Small intestine (tissue), 7 donors: ENCODE data around the gene GINS2. TPM values are rescaled to one million over a fixed set of nuclear protein-coding genes. Genes with fewer than 3 reads are reported as not detected.

ENCODE experiments used
- DNase-seq, 2 donors: peaks; one replicate each; pipeline versions ENCODE4 v3.0.0 to v3.0.0-alpha.2; 2013
- FAIRE-seq: peaks from 2 replicates; lab custom pipeline; 2012; peaks lifted over from hg19 to GRCh38; lab: Jason Lieb, UNC
- H3K27ac ChIP-seq, 3 donors: one replicate each; pipeline ENCODE4 v1.5.1; 2013; ENCODE audit warnings: low read length in 2 of 3, mild to moderate bottlenecking in 2 of 3, control low read depth in 1 of 3, inconsistent platforms in 1 of 3, low read depth in 1 of 3, moderate library complexity in 1 of 3
- H3K27me3 ChIP-seq, 3 donors: one replicate each; pipeline ENCODE4 v1.6.1; 2013; ENCODE audit warnings: low read length in 3 of 3, inconsistent platforms in 1 of 3; ENCODE audit not compliant: control insufficient read depth in 3 of 3, insufficient read depth in 3 of 3
- H3K36me3 ChIP-seq, 3 donors: one replicate each; pipeline ENCODE4 v1.6.1; 2013; ENCODE audit warnings: low read length in 3 of 3, inconsistent platforms in 1 of 3, low read depth in 1 of 3, mild to moderate bottlenecking in 1 of 3, moderate library complexity in 1 of 3; ENCODE audit not compliant: control insufficient read depth in 3 of 3, insufficient read depth in 2 of 3
- H3K4me1 ChIP-seq, 3 donors: one replicate each; pipeline ENCODE4 v1.6.1; 2013; ENCODE audit warnings: low read length in 2 of 3, inconsistent platforms in 1 of 3, low read depth in 1 of 3, mild to moderate bottlenecking in 1 of 3, moderate library complexity in 1 of 3; ENCODE audit not compliant: control insufficient read depth in 3 of 3, insufficient read depth in 2 of 3
- H3K4me3 ChIP-seq, 3 donors: one replicate each; pipeline ENCODE4 v1.5.1; 2013; ENCODE audit warnings: low read length in 3 of 3, control low read depth in 1 of 3, inconsistent platforms in 1 of 3, low read depth in 1 of 3, mild to moderate bottlenecking in 1 of 3, moderate library complexity in 1 of 3
- H3K9me3 ChIP-seq, 2 donors: one replicate each; pipeline ENCODE4 v1.6.1; 2013; ENCODE audit warnings: low read depth in 1 of 2, low read length in 1 of 2; ENCODE audit not compliant: control insufficient read depth in 2 of 2, insufficient read depth in 1 of 2
- WGBS, 3 donors: extraction: QIAGEN DNeasy Blood & Tissue Kit; methylation state at CpG; one replicate each; pipeline ENCODE4 v1.1.7; 2013; 5-methylcytosine and 5-hydroxymethylcytosine counted together
- polyA plus RNA-seq, 4 donors: library from polyadenylated mRNA; stranded (reverse) in 3 of 4; unstranded in 1 of 4; fragments of 200-250 nt in 3 of 4; fragments of 120-200 nt in 1 of 4; gene quantifications; one replicate each; pipeline versions ENCODE4 v1.2.1 to v1.2.3, GENCODE V29; 2013
- donor health status: healthy with polysubstance abuse.
- donor health status: control.
- donor health status: control.
- donor health status: Bipolar disorder and iron deficiency.
- donor health status: healthy.

Gene GINS2
- polyA plus RNA-seq, 4 donors = 2.0 to 11.2 (median 6.4) TPM

DNA sequence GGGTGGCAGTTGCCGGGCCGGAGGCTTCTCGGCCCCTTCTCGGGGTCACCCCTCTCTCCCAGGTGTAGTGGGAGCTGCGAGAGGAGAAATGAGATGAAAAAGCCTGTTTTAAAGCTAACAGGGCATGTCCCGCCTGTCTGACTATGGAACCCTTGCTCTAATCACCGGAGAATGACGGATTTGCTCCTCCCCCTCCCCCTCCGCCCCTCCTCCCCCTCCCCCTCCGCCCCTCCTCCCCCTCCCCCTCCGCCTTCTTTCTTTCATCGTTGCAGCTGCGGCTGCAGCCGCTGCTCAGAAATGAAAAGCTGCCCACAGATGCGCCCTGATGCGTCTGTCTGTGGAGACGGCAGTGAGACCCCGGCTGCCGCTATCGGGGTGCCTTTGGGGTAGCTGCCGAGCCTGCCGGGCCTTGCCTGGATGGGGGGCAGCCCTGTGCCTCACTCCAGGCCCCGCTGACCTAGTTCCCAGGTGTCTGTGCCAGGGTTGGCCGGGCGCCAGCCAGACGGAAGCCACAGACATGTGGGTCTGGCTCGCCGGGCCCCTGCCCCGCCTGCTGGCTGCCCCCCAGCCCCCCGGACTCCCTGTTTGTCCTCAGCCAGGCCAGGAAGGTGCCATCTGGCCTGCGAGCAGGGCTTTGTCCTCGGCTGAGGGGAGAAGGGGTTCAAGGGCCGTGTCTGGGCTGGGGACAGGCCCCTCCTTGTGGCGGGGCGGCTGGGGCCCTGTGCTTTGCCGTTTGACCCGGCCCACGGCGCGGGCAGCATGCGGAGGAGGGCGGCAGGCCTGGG is 37.7 kb downstream of the GINS2 start:
- no peak for DNase-seq
- FAIRE-seq = no peak
- Histone ChIP-seq H3K27me3 (no peaks in the 10 kb centered on the region), H3K27ac (no peak overlapping the region), H3K4me1 (peaks cover 0 to 26% (median 6%) of the 10 kb centered on the region in 3 donors), H3K4me3 (no peak overlapping the region), H3K9me3 (no peaks in the 10 kb centered on the region), H3K36me3 (peaks cover 0 to 97% (median 13%) of the 10 kb centered on the region in 3 donors)
- 41 to 56% (median 51%) methylated on average over 24 to 39 of the region's 42 CpGs for WGBS, 3 donors

DNA sequence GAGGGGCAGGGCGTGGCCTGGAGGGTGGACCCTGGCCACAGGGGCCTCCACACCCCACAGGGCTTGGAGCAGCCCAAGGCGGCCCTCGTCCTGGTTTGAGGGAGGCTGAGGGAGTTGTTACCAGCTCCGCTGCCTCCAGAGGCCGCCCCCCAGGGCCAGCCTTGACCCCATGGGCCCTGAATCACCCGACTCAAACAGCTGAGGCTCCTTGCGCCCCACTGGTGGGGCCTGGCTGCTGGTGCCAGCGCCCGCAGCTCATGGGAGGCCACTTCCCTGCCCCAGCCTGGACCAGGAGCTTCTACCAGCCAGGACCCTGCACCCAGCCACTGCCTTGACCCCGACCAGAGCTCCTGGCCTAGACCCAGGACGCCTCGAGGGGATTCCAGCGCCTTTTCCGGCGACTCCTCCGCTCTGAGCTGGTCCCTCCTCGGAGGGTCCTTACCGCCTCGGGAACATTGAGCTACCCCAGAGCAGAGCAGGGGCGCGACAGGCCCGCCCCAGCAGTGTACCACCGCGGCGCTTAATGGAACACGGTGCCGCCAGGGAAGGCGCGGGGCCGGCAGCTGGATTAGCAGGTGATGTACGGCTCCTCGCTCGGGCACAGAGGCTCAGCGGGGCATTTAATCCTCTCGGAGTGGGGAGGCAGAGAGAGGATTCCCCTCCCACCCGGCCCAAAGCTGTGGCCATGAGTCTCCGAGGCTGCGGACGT is 38.5 kb downstream of the GINS2 start:
- FAIRE-seq (no peak), DNase-seq (no peak)
- Histone ChIP-seq H3K9me3 (no peaks in the 10 kb centered on the region), H3K27me3 (no peaks in the 10 kb centered on the region), H3K36me3 (peaks cover 0 to 94% (median 8%) of the 10 kb centered on the region in 3 donors), H3K4me3 (no peak overlapping the region), H3K4me1 (peaks cover 0 to 28% (median 6%) of the 10 kb centered on the region in 3 donors), H3K27ac (no peak overlapping the region)
- 92 to 95% (median 92%) methylated on average over 35 to 39 of the region's 39 CpGs for WGBS, 3 donors

DNA sequence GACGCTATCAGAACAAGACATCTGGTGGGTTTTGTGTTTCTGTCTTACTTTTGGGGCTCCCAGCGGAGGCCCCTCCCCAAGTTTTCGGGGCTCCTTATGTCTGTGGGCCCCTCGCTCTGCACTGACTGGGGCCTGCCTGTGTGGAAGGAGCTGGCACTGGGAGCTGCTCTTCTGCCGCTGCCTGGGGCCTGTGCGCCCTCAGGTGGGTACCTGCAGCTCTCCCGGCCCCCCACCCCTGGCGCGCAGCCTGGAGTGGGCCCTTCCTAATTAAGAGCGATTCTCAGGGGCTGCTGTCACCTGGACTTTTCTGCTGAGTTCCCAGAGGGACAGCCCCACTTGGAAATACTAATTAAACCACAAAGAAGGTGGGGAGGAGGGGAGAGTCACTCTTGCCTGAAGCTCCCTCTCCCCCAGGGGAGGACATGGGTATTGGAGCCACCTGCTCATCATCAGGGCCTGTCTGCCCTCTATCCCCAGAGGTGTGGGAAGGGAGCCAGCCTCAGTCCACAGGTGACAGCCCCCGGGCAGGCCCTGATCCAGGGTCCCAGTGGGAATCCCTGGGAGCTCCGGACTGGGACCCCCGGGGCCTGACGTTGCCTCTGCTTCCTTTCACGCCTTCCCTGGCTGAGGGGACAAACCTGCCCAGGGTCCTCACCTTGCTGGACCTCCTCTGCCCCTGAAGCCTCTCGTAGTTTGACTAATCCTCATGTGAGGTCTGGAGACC is 39.2 kb downstream of the GINS2 start:
- no peak for DNase-seq
- Histone ChIP-seq H3K9me3 (no peaks in the 10 kb centered on the region), H3K4me3 (no peak overlapping the region), H3K4me1 (peaks cover 4 to 35% (median 6%) of the 10 kb centered on the region in 3 donors), H3K27ac (no peak overlapping the region), H3K27me3 (no peaks in the 10 kb centered on the region), H3K36me3 (peaks cover 0 to 92% (median 8%) of the 10 kb centered on the region in 3 donors)
- no peak for FAIRE-seq
- 79 to 86% (median 83%) methylated on average over 16 of the region's 16 CpGs for WGBS, 3 donors

DNA sequence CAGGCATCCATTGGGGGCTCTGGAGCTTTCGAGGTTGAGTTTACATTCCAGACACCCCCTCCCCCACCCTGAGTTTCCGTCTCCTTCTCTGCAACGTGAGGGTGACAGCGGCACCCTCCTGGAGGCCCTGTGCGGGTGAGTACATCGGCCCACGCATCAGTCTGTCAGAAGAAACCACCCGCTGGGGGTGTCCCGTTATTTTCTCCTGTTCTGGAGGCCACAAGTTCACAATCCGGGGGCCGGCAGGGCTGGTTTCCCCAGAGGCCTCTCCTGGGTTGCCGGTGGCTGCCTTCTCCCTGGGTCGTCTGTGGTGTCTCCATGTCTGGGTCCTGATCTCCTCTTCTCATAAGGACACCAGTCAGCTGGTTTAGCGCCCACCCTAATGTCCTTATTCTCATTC is 39.9 kb downstream of the GINS2 start:
- Histone ChIP-seq H3K36me3 (peaks cover 0 to 92% (median 4%) of the 10 kb centered on the region in 3 donors), H3K27ac (no peak overlapping the region), H3K4me1 (peaks cover 4 to 40% (median 7%) of the 10 kb centered on the region in 3 donors), H3K4me3 (no peak overlapping the region), H3K9me3 (no peaks in the 10 kb centered on the region), H3K27me3 (no peaks in the 10 kb centered on the region)
- DNase-seq = no peak
- FAIRE-seq = no peak
- 79 to 83% (median 80%) methylated on average over 14 of the region's 14 CpGs for WGBS, 3 donors

DNA sequence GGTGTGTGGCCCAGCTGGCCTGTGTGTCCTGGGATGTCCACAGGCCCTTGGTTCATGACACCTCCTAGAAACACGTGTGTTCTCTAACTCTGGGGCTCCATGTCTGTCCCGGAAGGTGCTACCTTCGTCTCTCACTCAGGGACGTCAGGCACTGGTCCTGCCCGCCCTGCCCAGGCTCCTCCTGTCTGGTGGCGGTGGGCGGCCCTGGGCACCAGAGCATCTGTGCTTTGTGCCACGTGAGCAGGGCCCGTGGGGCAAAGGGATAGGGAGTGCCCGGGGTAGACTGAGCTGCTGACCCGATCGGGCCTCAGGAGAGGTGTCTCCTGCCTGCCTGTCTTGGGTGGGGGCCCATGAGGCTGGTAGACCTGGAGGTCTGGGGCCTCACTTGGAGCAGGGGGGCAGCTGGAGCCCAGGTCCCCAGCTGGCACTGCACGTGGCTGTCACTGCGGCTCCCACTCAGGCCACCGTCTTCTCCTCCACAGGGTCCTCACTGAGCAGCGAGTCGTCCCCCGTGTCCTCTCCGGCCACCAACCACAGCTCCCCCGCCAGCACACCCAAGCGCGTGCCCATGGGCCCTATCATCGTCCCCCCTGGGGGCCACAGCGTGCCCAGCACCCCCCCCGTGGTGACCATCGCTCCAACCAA is 40.6 kb downstream of the GINS2 start:
- Histone ChIP-seq H3K4me3 (no peak overlapping the region), H3K27ac (no peak overlapping the region), H3K4me1 (peaks cover 4 to 37% (median 12%) of the 10 kb centered on the region in 3 donors), H3K36me3 (peaks cover 0 to 92% (median 4%) of the 10 kb centered on the region in 3 donors), H3K27me3 (no peaks in the 10 kb centered on the region), H3K9me3 (no peaks in the 10 kb centered on the region)
- FAIRE-seq (no peak), DNase-seq (no peak)
- 77 to 90% (median 83%) methylated on average over 18 to 26 of the region's 26 CpGs for WGBS, 3 donors

DNA sequence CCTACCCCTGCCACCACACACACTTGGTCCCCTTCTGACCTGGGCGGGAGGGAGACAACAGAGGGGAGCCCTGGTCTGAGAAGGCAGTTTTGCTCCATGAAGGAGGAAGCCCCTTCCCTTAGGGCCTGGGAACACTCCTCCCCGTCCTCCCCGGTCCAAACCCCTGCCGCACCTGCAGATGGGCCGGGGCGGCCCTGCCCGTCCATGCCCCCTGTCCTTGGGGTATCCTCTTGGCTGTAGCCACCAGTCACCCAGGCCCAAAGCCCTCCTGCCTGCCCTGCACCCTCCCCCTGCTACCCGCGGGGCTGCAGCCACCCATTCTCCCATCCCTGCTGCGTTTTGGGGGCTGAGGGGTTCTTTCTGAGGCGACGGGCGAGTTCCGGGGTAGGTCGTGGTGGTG is 41.8 kb downstream of the GINS2 start:
- Histone ChIP-seq H3K4me1 (peaks cover 4 to 31% (median 12%) of the 10 kb centered on the region in 3 donors), H3K27me3 (no peaks in the 10 kb centered on the region), H3K9me3 (no peaks in the 10 kb centered on the region), H3K27ac (no peak overlapping the region), H3K4me3 (no peak overlapping the region), H3K36me3 (peaks cover 0 to 94% (median 4%) of the 10 kb centered on the region in 3 donors)
- DNase-seq = no peak
- no peak for FAIRE-seq
- 94 to 96% (median 96%) methylated on average over 13 to 15 of the region's 15 CpGs for WGBS, 3 donors

DNA sequence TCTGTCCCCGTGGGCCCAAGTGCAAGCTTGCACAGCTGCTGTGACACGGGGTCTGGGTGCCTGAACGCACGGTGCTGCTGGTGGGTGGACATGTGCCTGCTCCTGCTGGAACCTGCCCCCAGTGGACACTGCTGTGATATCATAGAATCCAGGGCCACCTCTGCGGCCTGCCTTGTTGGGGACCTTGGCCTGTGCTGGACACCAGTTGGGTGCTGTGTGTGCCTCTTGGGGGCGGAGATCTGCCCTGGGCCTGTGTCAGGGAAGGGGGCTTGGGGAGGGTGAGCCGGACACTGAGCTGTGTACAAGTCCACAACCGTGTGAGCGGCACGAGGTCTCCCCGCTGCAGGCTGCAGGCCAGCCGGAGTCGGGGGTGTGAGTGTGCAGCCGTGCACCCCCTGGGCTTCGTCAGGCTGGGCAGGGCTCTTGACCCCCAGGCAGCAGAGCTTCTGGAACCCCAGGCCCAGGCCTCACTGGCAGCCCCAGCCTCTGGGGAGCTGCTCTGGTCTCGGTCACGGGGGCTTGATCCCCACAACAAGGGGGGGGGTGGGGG is 42.3 kb downstream of the GINS2 start:
- H3K27me3 ChIP-seq = no peaks in the 10 kb centered on the region
- H3K27ac ChIP-seq = no peak overlapping the region
- H3K36me3 ChIP-seq = peaks cover 0 to 94% (median 4%) of the 10 kb centered on the region in 3 donors
- WGBS, 3 donors = 87 to 91% (median 88%) methylated on average over 12 to 17 of the region's 17 CpGs
- no peak overlapping the region for H3K4me3 ChIP-seq
- DNase-seq (no peak), FAIRE-seq (no peak)
- peaks cover 4 to 27% (median 10%) of the 10 kb centered on the region in 3 donors for H3K4me1 ChIP-seq
- H3K9me3 ChIP-seq = no peaks in the 10 kb centered on the region
